ENCODE measurements around the gene MNT. TPM values are rescaled to one million over a fixed set of nuclear protein-coding genes. Genes with fewer than 3 reads are reported as not detected.

Gene MNT
- total RNA-seq, 1 donor from 2014 or later = 25.0 TPM

Other genes with a start within 250 kb of the MNT start
- 29.1 TPM for gene SMG6, start 97.3 kb downstream of the MNT start, total RNA-seq (ENCODE audit: insufficient read depth, low replicate concordance)
- 8.2 TPM for gene SRR, start 97.1 kb downstream of the MNT start, total RNA-seq (ENCODE audit: insufficient read depth, low replicate concordance)
- gene TSR1, start 64.6 kb downstream of the MNT start, total RNA-seq (ENCODE audit: insufficient read depth, low replicate concordance) = 33.0 TPM
- gene SGSM2, start 63.6 kb downstream of the MNT start, total RNA-seq (ENCODE audit: insufficient read depth, low replicate concordance) = 33.5 TPM
- 35.6 TPM for gene METTL16, start 110.8 kb upstream of the MNT start, total RNA-seq (ENCODE audit: insufficient read depth, low replicate concordance)
- 190 TPM for gene PAFAH1B1, start 192.6 kb upstream of the MNT start, total RNA-seq (ENCODE audit: insufficient read depth, low replicate concordance)

Data from umbilical cord (tissue), 1 donor.